C4-2B (cell line): Measurements from ENCODE around the gene PMFBP1.

Experiments used
- H3K27ac ChIP-seq: fragments of 450-650 bp; 2 replicates; pipeline ENCODE4 v1.5.1; 2017
- ZFX ChIP-seq: fragments of 450-650 bp; IDR thresholded peaks from 2 replicates; pipeline ENCODE4 v1.6.1; 2017
- TF ChIP-seq, protein P1 (sequence below): fragments of 450-650 bp; conservative IDR thresholded peaks from 2 replicates; pipeline ENCODE4 v1.5.1; 2017; ENCODE audit warnings: mild to moderate bottlenecking

Gene PMFBP1

DNA sequence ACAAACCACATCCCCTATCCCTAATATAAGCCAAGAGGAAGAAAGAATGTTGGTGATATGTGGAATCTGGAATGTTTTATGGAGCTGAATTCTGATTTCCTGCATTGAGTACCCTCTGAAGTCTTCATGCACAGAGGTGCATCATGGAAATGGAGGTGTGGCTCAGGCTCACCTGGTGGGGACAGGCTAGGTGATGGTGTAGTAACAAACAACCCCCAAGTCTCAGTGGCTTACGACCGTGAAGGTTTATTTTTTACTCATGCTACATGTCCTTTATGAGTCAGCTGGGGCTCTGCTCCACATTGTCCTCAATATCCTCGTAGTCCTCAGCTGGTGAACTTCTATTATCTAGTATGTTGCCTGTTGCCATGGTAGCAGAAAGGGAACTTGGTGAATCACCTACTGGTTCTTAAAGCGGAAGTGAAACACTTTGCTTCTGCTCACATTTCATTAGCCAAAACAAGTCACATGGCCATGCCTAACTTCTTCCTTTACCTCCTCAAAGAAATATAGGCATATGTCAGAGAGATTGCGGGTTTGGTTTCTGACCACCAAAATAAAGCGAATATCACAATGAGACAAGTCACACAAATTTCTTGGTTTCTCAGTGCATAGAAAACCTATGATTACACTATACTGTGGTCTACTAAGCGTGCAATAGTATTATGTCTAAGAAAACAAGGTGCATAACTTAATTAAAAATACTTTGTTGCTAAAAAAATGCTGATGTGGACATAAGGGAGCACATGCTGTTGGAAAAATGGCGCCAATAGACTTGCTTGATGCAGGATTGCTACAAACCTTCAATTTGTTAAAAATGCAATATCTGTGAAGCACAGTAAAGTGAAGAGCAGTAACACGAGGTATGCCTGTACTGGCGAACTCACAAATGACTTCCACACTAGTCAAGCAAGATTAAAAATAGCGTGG lies at the start of gene PMFBP1:
Gene PMFBP1 (minus strand): TSS at position 51 of the 930 bp plus-strand sequence. CDS start 947 bp downstream, outside the sequence.
- no peak for TF ChIP-seq ZFX
- TF ChIP-seq, protein P1, sequence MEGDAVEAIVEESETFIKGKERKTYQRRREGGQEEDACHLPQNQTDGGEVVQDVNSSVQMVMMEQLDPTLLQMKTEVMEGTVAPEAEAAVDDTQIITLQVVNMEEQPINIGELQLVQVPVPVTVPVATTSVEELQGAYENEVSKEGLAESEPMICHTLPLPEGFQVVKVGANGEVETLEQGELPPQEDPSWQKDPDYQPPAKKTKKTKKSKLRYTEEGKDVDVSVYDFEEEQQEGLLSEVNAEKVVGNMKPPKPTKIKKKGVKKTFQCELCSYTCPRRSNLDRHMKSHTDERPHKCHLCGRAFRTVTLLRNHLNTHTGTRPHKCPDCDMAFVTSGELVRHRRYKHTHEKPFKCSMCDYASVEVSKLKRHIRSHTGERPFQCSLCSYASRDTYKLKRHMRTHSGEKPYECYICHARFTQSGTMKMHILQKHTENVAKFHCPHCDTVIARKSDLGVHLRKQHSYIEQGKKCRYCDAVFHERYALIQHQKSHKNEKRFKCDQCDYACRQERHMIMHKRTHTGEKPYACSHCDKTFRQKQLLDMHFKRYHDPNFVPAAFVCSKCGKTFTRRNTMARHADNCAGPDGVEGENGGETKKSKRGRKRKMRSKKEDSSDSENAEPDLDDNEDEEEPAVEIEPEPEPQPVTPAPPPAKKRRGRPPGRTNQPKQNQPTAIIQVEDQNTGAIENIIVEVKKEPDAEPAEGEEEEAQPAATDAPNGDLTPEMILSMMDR, result no peak
- H3K27ac ChIP-seq, result no peak within 1 kb of the TSS

GRCh38 chr16:72221630-72222024 lies 49.7 kb upstream of the PMFBP1 start:
- H3K27ac ChIP-seq, result no peak overlapping the region
- TF ChIP-seq, protein P1, result no peak
- TF ChIP-seq ZFX, result no peak

GRCh38 chr16:72220875-72221629 lies 49.1 kb upstream of the PMFBP1 start:
- no peak for TF ChIP-seq ZFX
- TF ChIP-seq, protein P1, result no peak
- no peak overlapping the region for H3K27ac ChIP-seq

GRCh38 chr16:72219282-72219681 lies 47.3 kb upstream of the PMFBP1 start:
- TF ChIP-seq, protein P1, result no peak
- no peak for TF ChIP-seq ZFX
- no peak overlapping the region for H3K27ac ChIP-seq

- TF ChIP-seq, protein P1, result no peak
- no peak for TF ChIP-seq ZFX
- H3K27ac ChIP-seq, result no peak overlapping the region
Measured at GRCh38 chr16:72216767-72217166, 44.8 kb upstream of the PMFBP1 start.

DNA sequence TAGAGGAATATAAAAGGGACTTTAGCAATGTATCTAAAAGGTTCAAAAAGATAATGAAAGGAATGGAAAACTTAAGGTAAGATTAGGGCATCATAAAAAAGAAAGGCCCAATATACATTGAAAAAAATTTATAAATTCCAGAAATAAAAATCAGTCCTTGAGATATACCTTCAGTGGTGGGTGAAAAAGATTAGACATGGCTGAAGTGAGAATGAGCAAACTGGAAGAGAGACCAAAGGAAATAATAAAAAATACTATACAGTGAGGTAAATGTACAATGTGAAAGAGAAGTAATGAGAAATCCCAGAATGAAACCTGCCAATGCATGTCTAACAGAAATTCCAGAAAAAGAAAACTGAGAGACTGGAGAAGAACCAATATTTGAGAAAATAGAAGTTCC lies 42.9 kb upstream of the PMFBP1 start:
- no peak for TF ChIP-seq ZFX
- TF ChIP-seq, protein P1, result no peak
- H3K27ac ChIP-seq, result no peak overlapping the region

DNA sequence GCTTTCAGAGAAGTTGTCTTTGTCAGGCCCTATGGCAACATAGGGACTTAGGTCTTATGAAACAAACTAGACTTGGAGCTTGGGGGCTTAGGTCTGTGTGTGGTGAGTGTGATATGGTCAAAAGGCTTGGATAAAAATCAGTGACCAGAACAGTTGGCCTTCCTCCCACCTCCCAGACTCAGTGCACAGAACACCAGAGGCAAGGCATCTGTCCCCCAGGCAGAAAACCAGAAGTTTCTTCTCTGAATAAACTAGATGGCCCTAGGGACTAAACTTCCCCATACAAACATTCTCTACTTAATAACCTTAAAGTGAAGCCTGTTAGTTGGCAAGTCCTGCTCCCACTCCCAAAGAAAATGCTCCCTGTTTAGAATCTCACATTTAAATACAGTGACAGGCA lies 39.2 kb upstream of the PMFBP1 start:
- no peak for TF ChIP-seq ZFX
- TF ChIP-seq, protein P1, result no peak
- H3K27ac ChIP-seq, result no peak overlapping the region
